Occipital lobe (tissue), 2 donors: ENCODE measurements around the gene SASH1. TPM values are rescaled to one million over a fixed set of nuclear protein-coding genes. Genes with fewer than 3 reads are reported as not detected.

Experiments used
- DNase-seq: peaks from one replicate; lab custom pipeline; 2025; lab: John Stamatoyannopoulos, UW
- total RNA-seq: library from RNA; depleted of rRNA; stranded (reverse); fragments of >200 nt; gene quantifications from one replicate; pipeline ENCODE4 v1.2.3, GENCODE V29; 2014

Gene SASH1
- total RNA-seq, 1 donor from 2014 or later = 25.4 TPM

GRCh38 chr6:148431840-148432239, 89.2 kb downstream of the SASH1 start:
- no peak for DNase-seq

GRCh38 chr6:148432462-148433195, 90.0 kb downstream of the SASH1 start:
- DNase-seq = peak; percentile 29

- no peak for DNase-seq
Measured at GRCh38 chr6:148435386-148435785, 92.7 kb downstream of the SASH1 start.

GRCh38 chr6:148436466-148436865, 93.8 kb downstream of the SASH1 start:
- no peak for DNase-seq

- DNase-seq = no peak
Measured at GRCh38 chr6:148438632-148439031, 96.0 kb downstream of the SASH1 start.

GRCh38 chr6:148440016-148440415, 97.4 kb downstream of the SASH1 start:
- DNase-seq = no peak

- peak; percentile 71 for DNase-seq
Measured at GRCh38 chr6:148440877-148441453, 98.3 kb downstream of the SASH1 start.

- no peak for DNase-seq
Measured at GRCh38 chr6:148441454-148441911, 98.8 kb downstream of the SASH1 start.

- no peak for DNase-seq
Measured at GRCh38 chr6:148443798-148444560, 101.3 kb downstream of the SASH1 start.

- DNase-seq = no peak
Measured at GRCh38 chr6:148445116-148445515, 102.5 kb downstream of the SASH1 start.

GRCh38 chr6:148445620-148446019, 103.0 kb downstream of the SASH1 start:
- no peak for DNase-seq

GRCh38 chr6:148446681-148447080, 104.0 kb downstream of the SASH1 start:
- no peak for DNase-seq

- DNase-seq = no peak
Measured at GRCh38 chr6:148447521-148448230, 105.0 kb downstream of the SASH1 start.

- no peak for DNase-seq
Measured at GRCh38 chr6:148448369-148449012, 105.9 kb downstream of the SASH1 start.

GRCh38 chr6:148450866-148451265, 108.2 kb downstream of the SASH1 start:
- DNase-seq = no peak

- no peak for DNase-seq
Measured at GRCh38 chr6:148451690-148452089, 109.1 kb downstream of the SASH1 start.

GRCh38 chr6:148452876-148453275, 110.2 kb downstream of the SASH1 start:
- no peak for DNase-seq

GRCh38 chr6:148453906-148454305, 111.3 kb downstream of the SASH1 start:
- DNase-seq = no peak

- no peak for DNase-seq
Measured at GRCh38 chr6:148455225-148455624, 112.6 kb downstream of the SASH1 start.

GRCh38 chr6:148455674-148456558, 113.3 kb downstream of the SASH1 start:
- DNase-seq = peak; percentile 60
